Breast epithelium (tissue), 3 donors: ENCODE data around the gene PRPH.

ENCODE experiments used
- POLR2A ChIP-seq: fragments of 450-650 bp; IDR thresholded peaks from one replicate; pipeline ENCODE4 v1.6.1; 2016; ENCODE audit warnings: antibody characterized with exemption, mild to moderate bottlenecking, moderate library complexity
- POLR2AphosphoS5 ChIP-seq, 3 donors: sonication (generic); formaldehyde crosslinking; IDR thresholded peaks; one replicate each; pipeline ENCODE4 v1.6.1; 2017; ENCODE audit warnings: antibody characterized with exemption in 3 of 3
- TF ChIP-seq, protein P1 (sequence below), 3 donors: fragments of 450-650 bp; IDR thresholded peaks; one replicate each; pipeline ENCODE4 v1.5.1; 2016 to 2017; ENCODE audit warnings: antibody characterized with exemption in 3 of 3, mild to moderate bottlenecking in 3 of 3, moderate library complexity in 3 of 3

DNA sequence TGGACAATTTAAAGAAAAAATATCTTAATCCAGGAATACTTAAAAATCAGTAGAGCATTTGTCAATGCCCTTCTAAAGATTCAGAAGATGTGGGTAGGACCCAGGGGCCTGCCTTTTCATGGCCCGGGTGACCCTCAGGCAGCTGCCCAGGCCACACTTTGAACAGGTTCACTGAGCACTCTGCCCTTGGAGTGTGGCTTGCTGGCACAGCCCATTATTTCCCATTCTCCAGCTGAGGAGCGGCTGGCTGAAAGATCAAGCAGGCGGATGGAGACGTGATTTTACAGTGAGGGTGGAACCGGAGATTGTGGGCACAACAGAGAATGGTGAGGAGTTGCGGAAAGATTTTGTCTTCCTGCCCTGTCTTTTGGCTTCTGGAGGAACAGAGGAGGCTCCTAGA is 7.1 kb upstream of the PRPH start:
- TF ChIP-seq POLR2A (no peak), POLR2AphosphoS5 (IDR thresholded peaks at IDR 0.05) (no peak)
- TF ChIP-seq, protein P1, sequence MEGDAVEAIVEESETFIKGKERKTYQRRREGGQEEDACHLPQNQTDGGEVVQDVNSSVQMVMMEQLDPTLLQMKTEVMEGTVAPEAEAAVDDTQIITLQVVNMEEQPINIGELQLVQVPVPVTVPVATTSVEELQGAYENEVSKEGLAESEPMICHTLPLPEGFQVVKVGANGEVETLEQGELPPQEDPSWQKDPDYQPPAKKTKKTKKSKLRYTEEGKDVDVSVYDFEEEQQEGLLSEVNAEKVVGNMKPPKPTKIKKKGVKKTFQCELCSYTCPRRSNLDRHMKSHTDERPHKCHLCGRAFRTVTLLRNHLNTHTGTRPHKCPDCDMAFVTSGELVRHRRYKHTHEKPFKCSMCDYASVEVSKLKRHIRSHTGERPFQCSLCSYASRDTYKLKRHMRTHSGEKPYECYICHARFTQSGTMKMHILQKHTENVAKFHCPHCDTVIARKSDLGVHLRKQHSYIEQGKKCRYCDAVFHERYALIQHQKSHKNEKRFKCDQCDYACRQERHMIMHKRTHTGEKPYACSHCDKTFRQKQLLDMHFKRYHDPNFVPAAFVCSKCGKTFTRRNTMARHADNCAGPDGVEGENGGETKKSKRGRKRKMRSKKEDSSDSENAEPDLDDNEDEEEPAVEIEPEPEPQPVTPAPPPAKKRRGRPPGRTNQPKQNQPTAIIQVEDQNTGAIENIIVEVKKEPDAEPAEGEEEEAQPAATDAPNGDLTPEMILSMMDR (IDR thresholded peaks at IDR 0.05), result no peak
